Measurements from ENCODE around the gene INHBE.

The INHBE gene

DNA sequence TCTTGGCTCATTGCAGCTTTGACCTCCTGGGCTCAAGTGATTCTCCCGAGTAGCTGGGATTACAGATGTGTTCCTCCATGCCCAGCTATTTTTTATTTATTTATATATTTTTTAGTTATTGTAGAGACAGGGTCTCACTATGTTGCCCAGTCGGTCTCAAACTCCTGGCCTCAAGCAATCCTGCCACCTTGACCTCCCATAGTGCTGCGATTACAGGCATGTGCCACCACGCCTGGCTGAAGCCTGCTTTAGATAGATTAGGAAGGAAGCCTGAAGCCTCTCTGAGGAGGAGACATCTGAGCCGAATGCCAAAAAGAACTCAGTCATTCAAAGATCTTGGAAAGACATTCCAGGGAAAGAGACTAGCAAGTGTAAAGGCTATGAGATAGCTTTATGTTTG is 10.4 kb upstream of the INHBE start:
- TF ChIP-seq, protein P1, sequence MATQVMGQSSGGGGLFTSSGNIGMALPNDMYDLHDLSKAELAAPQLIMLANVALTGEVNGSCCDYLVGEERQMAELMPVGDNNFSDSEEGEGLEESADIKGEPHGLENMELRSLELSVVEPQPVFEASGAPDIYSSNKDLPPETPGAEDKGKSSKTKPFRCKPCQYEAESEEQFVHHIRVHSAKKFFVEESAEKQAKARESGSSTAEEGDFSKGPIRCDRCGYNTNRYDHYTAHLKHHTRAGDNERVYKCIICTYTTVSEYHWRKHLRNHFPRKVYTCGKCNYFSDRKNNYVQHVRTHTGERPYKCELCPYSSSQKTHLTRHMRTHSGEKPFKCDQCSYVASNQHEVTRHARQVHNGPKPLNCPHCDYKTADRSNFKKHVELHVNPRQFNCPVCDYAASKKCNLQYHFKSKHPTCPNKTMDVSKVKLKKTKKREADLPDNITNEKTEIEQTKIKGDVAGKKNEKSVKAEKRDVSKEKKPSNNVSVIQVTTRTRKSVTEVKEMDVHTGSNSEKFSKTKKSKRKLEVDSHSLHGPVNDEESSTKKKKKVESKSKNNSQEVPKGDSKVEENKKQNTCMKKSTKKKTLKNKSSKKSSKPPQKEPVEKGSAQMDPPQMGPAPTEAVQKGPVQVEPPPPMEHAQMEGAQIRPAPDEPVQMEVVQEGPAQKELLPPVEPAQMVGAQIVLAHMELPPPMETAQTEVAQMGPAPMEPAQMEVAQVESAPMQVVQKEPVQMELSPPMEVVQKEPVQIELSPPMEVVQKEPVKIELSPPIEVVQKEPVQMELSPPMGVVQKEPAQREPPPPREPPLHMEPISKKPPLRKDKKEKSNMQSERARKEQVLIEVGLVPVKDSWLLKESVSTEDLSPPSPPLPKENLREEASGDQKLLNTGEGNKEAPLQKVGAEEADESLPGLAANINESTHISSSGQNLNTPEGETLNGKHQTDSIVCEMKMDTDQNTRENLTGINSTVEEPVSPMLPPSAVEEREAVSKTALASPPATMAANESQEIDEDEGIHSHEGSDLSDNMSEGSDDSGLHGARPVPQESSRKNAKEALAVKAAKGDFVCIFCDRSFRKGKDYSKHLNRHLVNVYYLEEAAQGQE (IDR thresholded peaks at IDR 0.05; ENCODE audit: insufficient read depth in 1 of 2, low read depth in 2 of 2, low read length in 2 of 2): no peak
- TF ChIP-seq FOXP2 (optimal IDR thresholded peaks at IDR 0.05; ENCODE audit: borderline replicate concordance, extremely low read depth, extremely low read length, insufficient read depth): no peak
- TF ChIP-seq TAF1 (IDR thresholded peaks at IDR 0.05; ENCODE audit: borderline replicate concordance, insufficient read depth, low read length): no peak
- no peak for TF ChIP-seq SIN3A (IDR thresholded peaks at IDR 0.05; ENCODE audit: borderline replicate concordance, insufficient read depth, low read length)
- no peak for TF ChIP-seq POLR2AphosphoS5 (IDR thresholded peaks at IDR 0.05; ENCODE audit: low read depth, low read length)

GRCh38 chr12:57446292-57446960 is 8.7 kb upstream of the INHBE start:
- TF ChIP-seq TAF1 (IDR thresholded peaks at IDR 0.05; ENCODE audit: borderline replicate concordance, insufficient read depth, low read length): no peak
- TF ChIP-seq FOXP2 (optimal IDR thresholded peaks at IDR 0.05; ENCODE audit: borderline replicate concordance, extremely low read depth, extremely low read length, insufficient read depth): no peak
- TF ChIP-seq SIN3A (IDR thresholded peaks at IDR 0.05; ENCODE audit: borderline replicate concordance, insufficient read depth, low read length): no peak
- TF ChIP-seq, protein P1 (IDR thresholded peaks at IDR 0.05; ENCODE audit: insufficient read depth in 1 of 2, low read depth in 2 of 2, low read length in 2 of 2): no peak
- TF ChIP-seq POLR2AphosphoS5 (IDR thresholded peaks at IDR 0.05; ENCODE audit: low read depth, low read length): no peak

- TF ChIP-seq FOXP2 (optimal IDR thresholded peaks at IDR 0.05; ENCODE audit: borderline replicate concordance, extremely low read depth, extremely low read length, insufficient read depth): no peak
- TF ChIP-seq SIN3A (IDR thresholded peaks at IDR 0.05; ENCODE audit: borderline replicate concordance, insufficient read depth, low read length): no peak
Measured at GRCh38 chr12:57448669-57449068, 6.4 kb upstream of the INHBE start.

GRCh38 chr12:57449375-57449774 is 5.7 kb upstream of the INHBE start:
- TF ChIP-seq TAF1 (IDR thresholded peaks at IDR 0.05; ENCODE audit: borderline replicate concordance, insufficient read depth, low read length): no peak
- TF ChIP-seq SIN3A (IDR thresholded peaks at IDR 0.05; ENCODE audit: borderline replicate concordance, insufficient read depth, low read length): no peak
- TF ChIP-seq FOXP2 (optimal IDR thresholded peaks at IDR 0.05; ENCODE audit: borderline replicate concordance, extremely low read depth, extremely low read length, insufficient read depth): no peak
- TF ChIP-seq, protein P1 (IDR thresholded peaks at IDR 0.05; ENCODE audit: insufficient read depth in 1 of 2, low read depth in 2 of 2, low read length in 2 of 2): no peak
- TF ChIP-seq POLR2AphosphoS5 (IDR thresholded peaks at IDR 0.05; ENCODE audit: low read depth, low read length): no peak

DNA sequence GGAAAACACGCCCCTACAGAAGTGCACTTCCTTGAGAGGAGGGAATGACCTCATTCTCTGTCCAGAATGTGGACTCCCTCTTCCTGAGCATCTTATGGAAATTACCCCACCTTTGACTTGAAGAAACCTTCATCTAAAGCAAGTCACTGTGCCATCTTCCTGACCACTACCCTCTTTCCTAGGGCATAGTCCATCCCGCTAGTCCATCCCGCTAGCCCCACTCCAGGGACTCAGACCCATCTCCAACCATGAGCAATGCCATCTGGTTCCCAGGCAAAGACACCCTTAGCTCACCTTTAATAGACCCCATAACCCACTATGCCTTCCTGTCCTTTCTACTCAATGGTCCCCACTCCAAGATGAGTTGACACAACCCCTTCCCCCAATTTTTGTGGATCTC is 5.0 kb upstream of the INHBE start:
- TF ChIP-seq SIN3A (IDR thresholded peaks at IDR 0.05; ENCODE audit: borderline replicate concordance, insufficient read depth, low read length) (no peak), TAF1 (IDR thresholded peaks at IDR 0.05; ENCODE audit: borderline replicate concordance, insufficient read depth, low read length) (no peak), POLR2AphosphoS5 (IDR thresholded peaks at IDR 0.05; ENCODE audit: low read depth, low read length) (no peak), FOXP2 (optimal IDR thresholded peaks at IDR 0.05; ENCODE audit: borderline replicate concordance, extremely low read depth, extremely low read length, insufficient read depth) (no peak)
- TF ChIP-seq, protein P1 (IDR thresholded peaks at IDR 0.05; ENCODE audit: insufficient read depth in 1 of 2, low read depth in 2 of 2, low read length in 2 of 2): no peak

Measured in PFSK-1 (cell line).